HepG2 (cell line): Measurements from ENCODE around the gene DNAJC5. TPM values are rescaled to one million over a fixed set of nuclear protein-coding genes. Genes with fewer than 3 reads are reported as not detected.

ENCODE experiments used
- AGO1 ChIP-seq: fragments of 200-400 bp; formaldehyde crosslinking; IDR thresholded peaks from 2 replicates; pipeline ENCODE4 v1.6.1; 2017; ENCODE audit warnings: mild to moderate bottlenecking, low read depth, low read length, moderate library complexity; ENCODE audit not compliant: poor library complexity, severe bottlenecking
- ASH2L ChIP-seq: fragments of 300-600, 200-600 bp; sonication (generic); IDR thresholded peaks from 2 replicates; pipeline ENCODE4 v1.7.0; 2017; ENCODE audit warnings: low read depth, mild to moderate bottlenecking, moderate library complexity, mixed read lengths, low read length; ENCODE audit not compliant: insufficient read length
- ESRRA ChIP-seq: sonication (generic); formaldehyde crosslinking; IDR thresholded peaks from 2 replicates; pipeline ENCODE4 v1.5.1; 2020; ENCODE audit warnings: mild to moderate bottlenecking, low read depth, missing genetic modification reagents
- HHEX ChIP-seq: IDR thresholded peaks from 2 replicates; pipeline ENCODE4 v1.6.1; 2016; ENCODE audit warnings: control low read depth
- HMGA1 ChIP-seq: sonication (generic); formaldehyde crosslinking; conservative IDR thresholded peaks from 2 replicates; pipeline ENCODE4 v1.4.0; 2020; ENCODE audit warnings: missing genetic modification reagents
- IRF1 ChIP-seq: sonication (generic); formaldehyde crosslinking; IDR thresholded peaks from 2 replicates; pipeline ENCODE4 v1.4.0; 2020; ENCODE audit warnings: low read depth, mild to moderate bottlenecking, missing genetic modification reagents
- MLX ChIP-seq: IDR thresholded peaks from 2 replicates; pipeline ENCODE4 v1.6.1; 2016
- MTA1 ChIP-seq: sonication (generic); formaldehyde crosslinking; IDR thresholded peaks from 2 replicates; pipeline ENCODE4 v1.4.0; 2020; ENCODE audit warnings: missing genetic modification reagents, mild to moderate bottlenecking, borderline replicate concordance
- MXI1 ChIP-seq: IDR thresholded peaks from 3 replicates; pipeline ENCODE4 v1.6.1; 2012; ENCODE audit warnings: low read depth, low read length, inconsistent platforms, borderline replicate concordance
- PLSCR1 ChIP-seq: sonication (generic); formaldehyde crosslinking; IDR thresholded peaks from 2 replicates; pipeline ENCODE4 v1.5.0; 2020; ENCODE audit warnings: missing genetic modification reagents, mild to moderate bottlenecking, borderline replicate concordance
- PRDM15 ChIP-seq: sonication (generic); formaldehyde crosslinking; IDR thresholded peaks from 2 replicates; pipeline ENCODE4 v1.4.0; 2020; ENCODE audit warnings: missing genetic modification reagents
- SALL2 ChIP-seq: sonication (generic); formaldehyde crosslinking; IDR thresholded peaks from 2 replicates; pipeline ENCODE4 v1.8.1; 2023; ENCODE audit warnings: mild to moderate bottlenecking, missing genetic modification reagents, inconsistent platforms
- TEAD3 ChIP-seq: optimal IDR thresholded peaks from 2 replicates; pipeline ENCODE3; 2016; ENCODE audit warnings: borderline replicate concordance
- TFDP1 ChIP-seq: IDR thresholded peaks from 2 replicates; pipeline ENCODE4 v1.6.1; 2016; ENCODE audit warnings: missing compliant biosample characterization, missing genetic modification reagents, borderline replicate concordance
- ZC3H4 ChIP-seq: sonication (generic); formaldehyde crosslinking; IDR thresholded peaks from 2 replicates; pipeline ENCODE4 v1.4.0; 2020; ENCODE audit warnings: missing genetic modification reagents, borderline replicate concordance
- ZFP62 ChIP-seq: sonication (generic); formaldehyde crosslinking; IDR thresholded peaks from 2 replicates; pipeline ENCODE4 v1.4.0; 2020; ENCODE audit warnings: missing genetic modification reagents
- ZNF251 ChIP-seq: sonication (generic); formaldehyde crosslinking; IDR thresholded peaks from 2 replicates; pipeline ENCODE4 v1.9.0; 2021; ENCODE audit warnings: mild to moderate bottlenecking, missing genetic modification reagents
- ZNF563 ChIP-seq: sonication (generic); formaldehyde crosslinking; IDR thresholded peaks from 2 replicates; pipeline ENCODE4 v1.8.0; 2022; ENCODE audit warnings: mild to moderate bottlenecking, moderate library complexity, missing genetic modification reagents
- ZNF572 ChIP-seq: sonication (generic); formaldehyde crosslinking; IDR thresholded peaks from 2 replicates; pipeline ENCODE4 v1.5.1; 2020; ENCODE audit warnings: mild to moderate bottlenecking, missing genetic modification reagents
- ZNF615 ChIP-seq: sonication (generic); formaldehyde crosslinking; IDR thresholded peaks from 2 replicates; pipeline ENCODE4 v1.5.0; 2020; ENCODE audit warnings: mild to moderate bottlenecking, missing genetic modification reagents, borderline replicate concordance
- ZNF773 ChIP-seq: sonication (generic); formaldehyde crosslinking; IDR thresholded peaks from 2 replicates; pipeline ENCODE4 v1.4.0; 2020; ENCODE audit warnings: missing genetic modification reagents, borderline replicate concordance
- ZNF850 ChIP-seq: sonication (generic); formaldehyde crosslinking; conservative IDR thresholded peaks from 2 replicates; pipeline ENCODE4 v1.9.0; 2021; ENCODE audit warnings: mild to moderate bottlenecking, missing genetic modification reagents
- polyA plus RNA-seq, 8 experiments: library from polyadenylated mRNA; depleted of rRNA in 3 of 8; stranded (reverse) in 7 of 8; unstranded in 1 of 8; fragments of >200 nt; fragmentation: Illumina TruSeq in 4 of 8; extraction: Trizol in 4 of 8; gene quantifications; 2 replicates each; pipeline versions ENCODE4 v1.2.1 to v1.2.3, GENCODE V29; 2011 to 2016; ENCODE audit warnings: low read depth in 4 of 8, missing spikeins in 1 of 8, mixed read lengths in 1 of 8; ENCODE audit not compliant: insufficient read depth in 1 of 8
- total RNA-seq, 5 experiments: library from RNA; depleted of rRNA; stranded (reverse); fragments of >200 nt; fragmentation: Illumina TruSeq; extraction: Trizol; gene quantifications; 2 replicates each; pipeline ENCODE4 v1.2.3, GENCODE V29; 2016; ENCODE audit warnings: low read depth in 1 of 5

The DNAJC5 gene
- total and polyA plus RNA-seq, 2 of the 13 experiments (the other 11 are each of a cell fraction or from before 2014, with no cell fraction given), result 42.8 to 64.5 TPM

GRCh38 chr20:63980806-63981728 lies 86.1 kb downstream of the DNAJC5 start, which contains the start of gene PRPF6 (continued):
- peak; percentile 98 for TF ChIP-seq SALL2 (CRISPR knock-in tag)
- peak; percentile 98 for TF ChIP-seq MXI1
- peak; percentile 92 for TF ChIP-seq AGO1
- no peak for TF ChIP-seq PRDM15 (CRISPR knock-in tag)
- no peak; the same call in 1 of the 2 replicates for TF ChIP-seq PLSCR1 (CRISPR knock-in tag)
- no peak for TF ChIP-seq ZC3H4 (CRISPR knock-in tag)
- no peak; the same call in 1 of the 2 replicates for TF ChIP-seq ZNF615 (CRISPR knock-in tag)
- no peak for TF ChIP-seq HMGA1 (CRISPR knock-in tag)
- TF ChIP-seq IRF1 (CRISPR knock-in tag), result peak; percentile 25; the same call in 1 of the 2 replicates
- 0 out of 2 replicates have a peak, but pooled peaks have one; percentile 3 for TF ChIP-seq ZNF251 (CRISPR knock-in tag)
- peak; percentile 88 for TF ChIP-seq ZNF850 (CRISPR knock-in tag)
- TF ChIP-seq ZNF572 (CRISPR knock-in tag), result peak; percentile 95
- peak; percentile 94; the same call in 1 of the 2 replicates for TF ChIP-seq TFDP1 (CRISPR knock-in tag)
- peak; percentile 94 for TF ChIP-seq TEAD3 (CRISPR knock-in tag)
- TF ChIP-seq MTA1 (CRISPR knock-in tag), result peak; percentile 94
- peak; percentile 98 for TF ChIP-seq ZNF563 (CRISPR knock-in tag)
- TF ChIP-seq ASH2L, result peak; percentile 98
- no peak for TF ChIP-seq ZNF773
- TF ChIP-seq ZFP62, result peak; percentile 13; the same call in 1 of the 2 replicates
- peak; percentile 94 for TF ChIP-seq MLX
- TF ChIP-seq HHEX (CRISPR knock-in tag), result peak; percentile 39; the same call in 1 of the 2 replicates
- TF ChIP-seq ESRRA (CRISPR knock-in tag), result peak; percentile 36; the same call in 1 of the 2 replicates
